ENCODE measurements around the gene SBF2.

DNA sequence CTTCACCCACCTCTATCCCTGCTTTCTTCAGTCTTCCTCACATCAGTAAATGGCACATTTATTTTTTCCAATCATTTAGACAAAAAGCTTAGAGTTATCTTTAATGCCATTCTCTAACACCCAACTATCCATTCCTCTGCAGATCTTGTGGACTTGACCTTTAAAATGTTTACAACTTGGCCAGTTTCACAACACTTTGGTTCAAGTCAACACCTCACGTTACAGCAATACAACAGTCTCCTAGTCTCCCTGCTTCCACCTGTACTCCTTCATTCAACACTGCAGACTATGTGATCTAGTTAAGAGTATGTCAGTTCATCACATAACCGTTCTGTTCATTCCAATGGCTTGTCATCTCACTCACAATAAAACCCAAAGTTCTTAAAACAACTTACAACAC, 325.0 kb downstream of the SBF2 start:
- TF ChIP-seq JUN (CRISPR knock-in tag; IDR thresholded peaks at IDR 0.05) (no peak), CHD2 (IDR thresholded peaks at IDR 0.05; ENCODE audit: low read depth, low read length) (no peak), ELF4 (CRISPR knock-in tag; IDR thresholded peaks at IDR 0.05; ENCODE audit: borderline replicate concordance) (no peak), ZNF30 (CRISPR knock-in tag; IDR thresholded peaks at IDR 0.05) (no peak), ZNF354B (CRISPR knock-in tag; IDR thresholded peaks at IDR 0.05) (no peak), KDM4B (CRISPR knock-in tag; IDR thresholded peaks at IDR 0.05) (no peak), TBL1XR1 (IDR thresholded peaks at IDR 0.05; ENCODE audit: borderline replicate concordance, low read length, partially characterized antibody) (no peak), YY1 (IDR thresholded peaks at IDR 0.05; ENCODE audit: insufficient read depth, insufficient replicate concordance, low read depth, low read length) (no peak), ATF7 (IDR thresholded peaks at IDR 0.05) (no peak), ATF7 (CRISPR knock-in tag; IDR thresholded peaks at IDR 0.05) (no peak), NCOR1 (IDR thresholded peaks at IDR 0.05; ENCODE audit: borderline replicate concordance, low read length) (no peak), NFIC (IDR thresholded peaks at IDR 0.05; ENCODE audit: low read length) (no peak)
- TF ChIP-seq, protein P1, sequence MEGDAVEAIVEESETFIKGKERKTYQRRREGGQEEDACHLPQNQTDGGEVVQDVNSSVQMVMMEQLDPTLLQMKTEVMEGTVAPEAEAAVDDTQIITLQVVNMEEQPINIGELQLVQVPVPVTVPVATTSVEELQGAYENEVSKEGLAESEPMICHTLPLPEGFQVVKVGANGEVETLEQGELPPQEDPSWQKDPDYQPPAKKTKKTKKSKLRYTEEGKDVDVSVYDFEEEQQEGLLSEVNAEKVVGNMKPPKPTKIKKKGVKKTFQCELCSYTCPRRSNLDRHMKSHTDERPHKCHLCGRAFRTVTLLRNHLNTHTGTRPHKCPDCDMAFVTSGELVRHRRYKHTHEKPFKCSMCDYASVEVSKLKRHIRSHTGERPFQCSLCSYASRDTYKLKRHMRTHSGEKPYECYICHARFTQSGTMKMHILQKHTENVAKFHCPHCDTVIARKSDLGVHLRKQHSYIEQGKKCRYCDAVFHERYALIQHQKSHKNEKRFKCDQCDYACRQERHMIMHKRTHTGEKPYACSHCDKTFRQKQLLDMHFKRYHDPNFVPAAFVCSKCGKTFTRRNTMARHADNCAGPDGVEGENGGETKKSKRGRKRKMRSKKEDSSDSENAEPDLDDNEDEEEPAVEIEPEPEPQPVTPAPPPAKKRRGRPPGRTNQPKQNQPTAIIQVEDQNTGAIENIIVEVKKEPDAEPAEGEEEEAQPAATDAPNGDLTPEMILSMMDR (CRISPR knock-in tag; IDR thresholded peaks at IDR 0.05), result no peak
